Liver (tissue), 9 donors: ENCODE results near the gene CHRM2. TPM values are rescaled to one million over a fixed set of nuclear protein-coding genes. Genes with fewer than 3 reads are reported as not detected.

Source experiments
- DNase-seq: peaks from one replicate; pipeline ENCODE4 v3.0.0-alpha.2; 2017; ENCODE audit warnings: low spot score
- H3K27ac ChIP-seq, 2 donors: one replicate each; pipeline ENCODE4 v1.7.0; 2013; ENCODE audit warnings: inconsistent platforms in 2 of 2, low read length in 2 of 2, control low read depth in 1 of 2, low read depth in 1 of 2, mild to moderate bottlenecking in 1 of 2
- H3K27me3 ChIP-seq, 4 donors: one replicate each; pipeline versions ENCODE4 v1.6.1 to v1.7.0; 2013; ENCODE audit warnings: low read length in 3 of 4, inconsistent platforms in 1 of 4, mild to moderate bottlenecking in 1 of 4, moderate library complexity in 1 of 4; ENCODE audit not compliant: control insufficient read depth in 4 of 4, insufficient read depth in 4 of 4
- H3K36me3 ChIP-seq, 4 donors: one replicate each; pipeline versions ENCODE4 v1.6.1 to v1.7.0; 2013; ENCODE audit warnings: low read length in 3 of 4, mild to moderate bottlenecking in 3 of 4, low read depth in 1 of 4, moderate library complexity in 1 of 4; ENCODE audit not compliant: control insufficient read depth in 4 of 4, insufficient read depth in 3 of 4
- H3K4me1 ChIP-seq, 4 donors: one replicate each; pipeline versions ENCODE4 v1.6.1 to v1.7.0; 2013; ENCODE audit warnings: low read length in 3 of 4, mild to moderate bottlenecking in 3 of 4, moderate library complexity in 1 of 4; ENCODE audit not compliant: control insufficient read depth in 4 of 4, insufficient read depth in 4 of 4
- H3K4me3 ChIP-seq, 3 donors: one replicate each; pipeline versions ENCODE4 v1.6.1 to v1.7.0; 2013; ENCODE audit warnings: low read length in 3 of 3, control low read depth in 1 of 3, low read depth in 1 of 3, mild to moderate bottlenecking in 1 of 3
- H3K9ac ChIP-seq, 2 donors: one replicate each; pipeline ENCODE4 v1.7.0; 2013; ENCODE audit warnings: low read length in 2 of 2, mild to moderate bottlenecking in 2 of 2, moderate library complexity in 2 of 2, control low read depth in 1 of 2, low read depth in 1 of 2
- H3K9me3 ChIP-seq, 4 donors: one replicate each; pipeline versions ENCODE4 v1.6.1 to v1.7.0; 2013; ENCODE audit warnings: low read length in 3 of 4; ENCODE audit not compliant: control insufficient read depth in 4 of 4
- EGR1 ChIP-seq, 2 donors: IDR thresholded peaks; 2 replicates each; pipeline ENCODE4 v1.6.1; 2016 to 2018; ENCODE audit warnings: antibody characterized with exemption in 2 of 2, low read depth in 2 of 2
- FOXA1 ChIP-seq: IDR thresholded peaks from 2 replicates; pipeline ENCODE4 v1.6.1; 2016; ENCODE audit warnings: antibody characterized with exemption
- FOXA2 ChIP-seq: IDR thresholded peaks from 2 replicates; pipeline ENCODE4 v1.6.1; 2016; ENCODE audit warnings: antibody characterized with exemption
- HNF4A ChIP-seq, 2 donors: conservative IDR thresholded peaks; 2 replicates each; pipeline ENCODE4 v1.6.1; 2016; ENCODE audit warnings: antibody characterized with exemption in 2 of 2, mild to moderate bottlenecking in 2 of 2
- HNF4G ChIP-seq: IDR thresholded peaks from 2 replicates; pipeline ENCODE4 v1.6.1; 2016; ENCODE audit warnings: antibody characterized with exemption
- MAX ChIP-seq: IDR thresholded peaks from 2 replicates; pipeline ENCODE4 v1.6.1; 2016; ENCODE audit warnings: antibody characterized with exemption
- NR2F2 ChIP-seq: IDR thresholded peaks from 2 replicates; pipeline ENCODE4 v1.6.1; 2016; ENCODE audit warnings: antibody characterized with exemption
- RAD21 ChIP-seq, 2 donors: IDR thresholded peaks; 2 replicates each; pipeline ENCODE4 v1.6.1; 2016; ENCODE audit warnings: antibody characterized with exemption in 2 of 2, mild to moderate bottlenecking in 2 of 2
- REST ChIP-seq: IDR thresholded peaks from 2 replicates; pipeline ENCODE4 v1.6.1; 2016; ENCODE audit warnings: antibody characterized with exemption, mild to moderate bottlenecking
- RXRA ChIP-seq, 2 donors: IDR thresholded peaks; 2 replicates each; pipeline ENCODE4 v1.6.1; 2017 to 2018; ENCODE audit warnings: antibody characterized with exemption in 2 of 2, mild to moderate bottlenecking in 1 of 2
- SP1 ChIP-seq: IDR thresholded peaks from 2 replicates; pipeline ENCODE4 v1.6.1; 2018; ENCODE audit warnings: antibody characterized with exemption, mild to moderate bottlenecking
- TAF1 ChIP-seq: conservative IDR thresholded peaks from 2 replicates; pipeline ENCODE4 v1.6.1; 2016; ENCODE audit warnings: antibody characterized with exemption, mild to moderate bottlenecking
- WGBS: extraction: QIAGEN DNeasy Blood & Tissue Kit; methylation state at CpG from one replicate; pipeline ENCODE4 v1.1.7; 2013; 5-methylcytosine and 5-hydroxymethylcytosine counted together
- polyA plus RNA-seq, 2 donors: library from polyadenylated mRNA; stranded (reverse) in 1 of 2; unstranded in 1 of 2; fragments of 200-250 nt in 1 of 2; fragments of >200 nt in 1 of 2; fragmentation: Nextera tagmentation in 1 of 2; extraction: Ambion mirVana in 1 of 2; gene quantifications; one replicate each; pipeline versions ENCODE4 v1.2.1 to v1.2.3, GENCODE V29; 2013 to 2015
- total RNA-seq, 2 donors: library from RNA; depleted of rRNA; stranded (reverse); fragments of >200 nt; gene quantifications; one replicate each; pipeline ENCODE4 v1.2.3, GENCODE V29; 2014
- TF ChIP-seq, protein P1 (sequence below): fragments of 150-350 bp; IDR thresholded peaks from 2 replicates; pipeline ENCODE4 v1.5.1; 2017; ENCODE audit warnings: improper control_type of control experiment, low read depth, low read length; ENCODE audit not compliant: missing input control
- TF ChIP-seq, protein P2 (sequence below): IDR thresholded peaks from 2 replicates; pipeline ENCODE4 v1.6.1; 2016; ENCODE audit warnings: antibody characterized with exemption
- TF ChIP-seq, protein P3 (sequence below): IDR thresholded peaks from 2 replicates; pipeline ENCODE4 v1.6.1; 2016; ENCODE audit warnings: antibody characterized with exemption
- donor health status: healthy.
- donor health status: healthy.
- donor health status: healthy.
- donor health status: healthy.
- donor health status: healthy.

CHRM2 gene
- total and polyA plus RNA-seq, 4 donors, result 0.08 to 1.2 (median 0.30) TPM

DNA sequence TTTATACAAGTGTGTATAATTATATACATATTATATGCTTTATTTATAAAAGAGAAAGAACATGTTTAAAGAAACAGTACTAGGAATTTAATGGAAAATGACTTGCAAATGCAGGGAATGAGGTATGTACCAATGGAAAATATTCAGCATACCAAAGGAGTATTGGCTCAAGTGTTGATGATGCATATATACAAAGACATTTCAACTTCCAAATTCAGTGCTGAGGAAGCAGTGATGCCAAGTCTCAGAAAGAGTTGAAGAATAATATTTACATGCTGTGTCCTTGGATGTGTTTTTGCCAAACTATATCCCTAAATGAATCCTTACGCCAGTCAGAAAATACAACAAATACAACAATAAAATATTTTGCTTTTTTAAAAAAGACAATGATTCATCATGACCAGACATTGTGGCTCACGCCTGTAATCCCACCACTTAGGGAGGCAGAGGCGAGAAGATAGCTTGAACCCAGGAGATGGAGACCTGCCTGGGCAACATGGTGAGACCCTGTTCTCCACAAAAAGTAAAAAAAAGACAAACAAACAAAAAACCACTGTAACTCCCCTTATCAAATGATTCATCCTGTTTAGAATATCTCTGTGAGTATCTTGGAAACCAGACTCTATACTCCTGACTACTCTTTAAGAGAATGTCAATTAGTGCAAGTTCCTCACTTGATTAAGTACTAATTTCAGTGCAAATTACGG lies 157.2 kb downstream of the CHRM2 start:
- no peak overlapping the region for H3K4me3 ChIP-seq
- no peak overlapping the region for H3K9ac ChIP-seq
- H3K4me1 ChIP-seq, result no peaks in the 10 kb centered on the region
- WGBS, result 75% methylated on average over 4 of the region's 4 CpGs
- no peaks in the 10 kb centered on the region for H3K36me3 ChIP-seq
- no peak for TF ChIP-seq REST
- no peak for TF ChIP-seq HNF4G
- TF ChIP-seq FOXA1, result no peak
- no peak for TF ChIP-seq SP1
- TF ChIP-seq NR2F2, result no peak
- no peak for TF ChIP-seq TAF1
- no peak for TF ChIP-seq EGR1 (IDR thresholded peaks at IDR 0.05; ENCODE audit: low read depth in 2 of 2)
- TF ChIP-seq, protein P1, sequence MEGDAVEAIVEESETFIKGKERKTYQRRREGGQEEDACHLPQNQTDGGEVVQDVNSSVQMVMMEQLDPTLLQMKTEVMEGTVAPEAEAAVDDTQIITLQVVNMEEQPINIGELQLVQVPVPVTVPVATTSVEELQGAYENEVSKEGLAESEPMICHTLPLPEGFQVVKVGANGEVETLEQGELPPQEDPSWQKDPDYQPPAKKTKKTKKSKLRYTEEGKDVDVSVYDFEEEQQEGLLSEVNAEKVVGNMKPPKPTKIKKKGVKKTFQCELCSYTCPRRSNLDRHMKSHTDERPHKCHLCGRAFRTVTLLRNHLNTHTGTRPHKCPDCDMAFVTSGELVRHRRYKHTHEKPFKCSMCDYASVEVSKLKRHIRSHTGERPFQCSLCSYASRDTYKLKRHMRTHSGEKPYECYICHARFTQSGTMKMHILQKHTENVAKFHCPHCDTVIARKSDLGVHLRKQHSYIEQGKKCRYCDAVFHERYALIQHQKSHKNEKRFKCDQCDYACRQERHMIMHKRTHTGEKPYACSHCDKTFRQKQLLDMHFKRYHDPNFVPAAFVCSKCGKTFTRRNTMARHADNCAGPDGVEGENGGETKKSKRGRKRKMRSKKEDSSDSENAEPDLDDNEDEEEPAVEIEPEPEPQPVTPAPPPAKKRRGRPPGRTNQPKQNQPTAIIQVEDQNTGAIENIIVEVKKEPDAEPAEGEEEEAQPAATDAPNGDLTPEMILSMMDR, result no peak
- peaks cover 0 to 4% (median 0%) of the 10 kb centered on the region in 4 donors for H3K27me3 ChIP-seq
- no peak overlapping the region for H3K27ac ChIP-seq
- no peak for DNase-seq
- no peaks in the 10 kb centered on the region for H3K9me3 ChIP-seq

DNA sequence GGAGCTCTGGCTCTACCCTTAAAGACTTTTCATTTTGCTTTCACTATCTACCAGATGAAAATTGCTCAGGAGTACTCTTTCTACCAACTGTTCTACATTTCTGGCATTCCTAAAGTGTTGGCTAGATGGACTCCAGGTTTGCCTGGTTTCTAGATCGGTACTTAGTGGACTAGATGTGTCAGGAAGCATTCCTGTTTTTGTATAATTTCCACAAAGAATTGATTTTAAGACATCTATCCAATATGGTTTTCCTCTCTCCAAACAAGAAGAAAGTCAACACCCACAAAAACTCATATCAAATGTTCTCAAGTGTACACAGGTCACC lies 157.7 kb downstream of the CHRM2 start:
- no peak for TF ChIP-seq TAF1
- no peak for TF ChIP-seq SP1
- TF ChIP-seq, protein P2, sequence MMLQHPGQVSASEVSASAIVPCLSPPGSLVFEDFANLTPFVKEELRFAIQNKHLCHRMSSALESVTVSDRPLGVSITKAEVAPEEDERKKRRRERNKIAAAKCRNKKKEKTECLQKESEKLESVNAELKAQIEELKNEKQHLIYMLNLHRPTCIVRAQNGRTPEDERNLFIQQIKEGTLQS, result no peak
- TF ChIP-seq, protein P1, result no peak
- TF ChIP-seq EGR1 (IDR thresholded peaks at IDR 0.05; ENCODE audit: low read depth in 2 of 2), result no peak
- TF ChIP-seq, protein P3, sequence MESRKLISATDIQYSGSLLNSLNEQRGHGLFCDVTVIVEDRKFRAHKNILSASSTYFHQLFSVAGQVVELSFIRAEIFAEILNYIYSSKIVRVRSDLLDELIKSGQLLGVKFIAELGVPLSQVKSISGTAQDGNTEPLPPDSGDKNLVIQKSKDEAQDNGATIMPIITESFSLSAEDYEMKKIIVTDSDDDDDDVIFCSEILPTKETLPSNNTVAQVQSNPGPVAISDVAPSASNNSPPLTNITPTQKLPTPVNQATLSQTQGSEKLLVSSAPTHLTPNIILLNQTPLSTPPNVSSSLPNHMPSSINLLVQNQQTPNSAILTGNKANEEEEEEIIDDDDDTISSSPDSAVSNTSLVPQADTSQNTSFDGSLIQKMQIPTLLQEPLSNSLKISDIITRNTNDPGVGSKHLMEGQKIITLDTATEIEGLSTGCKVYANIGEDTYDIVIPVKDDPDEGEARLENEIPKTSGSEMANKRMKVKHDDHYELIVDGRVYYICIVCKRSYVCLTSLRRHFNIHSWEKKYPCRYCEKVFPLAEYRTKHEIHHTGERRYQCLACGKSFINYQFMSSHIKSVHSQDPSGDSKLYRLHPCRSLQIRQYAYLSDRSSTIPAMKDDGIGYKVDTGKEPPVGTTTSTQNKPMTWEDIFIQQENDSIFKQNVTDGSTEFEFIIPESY, result no peak
- no peak for TF ChIP-seq MAX
- no peak for TF ChIP-seq FOXA2
- TF ChIP-seq RXRA (IDR thresholded peaks at IDR 0.05), result no peak
- TF ChIP-seq HNF4A (conservative IDR thresholded peaks at IDR 0.05), result no peak
- TF ChIP-seq REST, result no peak
- TF ChIP-seq NR2F2, result no peak
- no peak for TF ChIP-seq RAD21 (IDR thresholded peaks at IDR 0.05)
- WGBS, result 75% methylated on average over 1 of the region's 1 CpG
- H3K4me3 ChIP-seq, result no peak overlapping the region
- H3K36me3 ChIP-seq, result no peaks in the 10 kb centered on the region
- H3K9me3 ChIP-seq, result no peaks in the 10 kb centered on the region
- no peak for DNase-seq
- peaks cover 0 to 4% (median 0%) of the 10 kb centered on the region in 4 donors for H3K27me3 ChIP-seq
- no peak overlapping the region for H3K9ac ChIP-seq
- H3K27ac ChIP-seq, result no peak overlapping the region
- no peaks in the 10 kb centered on the region for H3K4me1 ChIP-seq
